Ovary (tissue), 9 donors: Measurements from ENCODE around the gene DCBLD1. TPM values are rescaled to one million over a fixed set of nuclear protein-coding genes. Genes with fewer than 3 reads are reported as not detected.

Source experiments
- DNase-seq, 5 donors: peaks; one replicate each; pipeline ENCODE4 v3.0.0-alpha.2; 2019 to 2020
- H3K27ac ChIP-seq, 2 donors: fragments of 200-600 bp; one replicate each; pipeline versions ENCODE4 v1.5.1 to v1.8.0; 2019 to 2022
- H3K27me3 ChIP-seq: fragments of 200-600 bp; one replicate; pipeline ENCODE4 v1.8.0; 2022
- H3K36me3 ChIP-seq: fragments of 200-600 bp; sonication (generic); one replicate; pipeline ENCODE4 v1.5.1; 2019
- H3K4me1 ChIP-seq: one replicate; pipeline ENCODE4 v1.8.1; 2013; ENCODE audit warnings: mild to moderate bottlenecking, moderate library complexity; ENCODE audit not compliant: insufficient read depth
- H3K4me3 ChIP-seq: fragments of 200-600 bp; sonication (generic); one replicate; pipeline ENCODE4 v1.5.1; 2017
- H3K9me3 ChIP-seq, 2 donors: fragments of 200-600 bp in 1 of 2; sonication (generic) in 1 of 2; one replicate each; pipeline versions ENCODE4 v1.5.1 to v1.8.1; 2013 to 2019; ENCODE audit warnings: mild to moderate bottlenecking in 1 of 2, moderate library complexity in 1 of 2
- EP300 ChIP-seq: sonication (generic); formaldehyde crosslinking; IDR thresholded peaks from one replicate; pipeline ENCODE4 v1.6.1; 2017; ENCODE audit warnings: antibody characterized with exemption
- POLR2A ChIP-seq: fragments of 450-650 bp; IDR thresholded peaks from one replicate; pipeline ENCODE4 v1.6.1; 2017; ENCODE audit warnings: antibody characterized with exemption, mild to moderate bottlenecking, moderate library complexity
- whole genome bisulfite sequencing, 3 donors: extraction: QIAGEN DNeasy Blood & Tissue Kit in 1 of 3; methylation state at CpG; one replicate each; pipeline versions ENCODE4 v1.1.5 to v1.1.7; 2013 to 2017; 5-methylcytosine and 5-hydroxymethylcytosine counted together
- intact Hi-C, 4 donors: fragments of 100-400 bp; cut with DNase I; formaldehyde crosslinking; loops; one replicate each; pipeline versions ENCODE4 v1.11.0 to v1.15.1; 2022 to 2023
- polyA plus RNA-seq, 2 donors: library from polyadenylated mRNA; stranded (reverse); fragments of 200-250 nt in 1 of 2; fragments of 350-450 nt in 1 of 2; fragmentation: Illumina TruSeq in 1 of 2; extraction: RNeasy Lipid Tissue Mini Kit (QIAGEN cat#74804) in 1 of 2; gene quantifications; one replicate each; pipeline ENCODE4 v1.2.3, GENCODE V29; 2013 to 2014
- total RNA-seq, 7 donors: library from RNA; depleted of rRNA in 2 of 7; stranded (reverse); fragments of >200 nt in 2 of 7; fragmentation: NEBNext Ultra II Directional in 3 of 7; extraction: Animal tissue kit (Norgen Biotek cat#: 25700) in 3 of 7; gene quantifications; one replicate each; pipeline versions ENCODE4 v1.1.0 to v1.2.4, GENCODE V29; 2016 to 2023
- TF ChIP-seq, protein P1 (sequence below), 3 donors: fragments of 450-650 bp in 2 of 3; fragments of 200-600 bp in 1 of 3; IDR thresholded peaks; one replicate each; pipeline versions ENCODE4 v1.5.1 to v1.8.0; 2016 to 2022; ENCODE audit warnings: antibody characterized with exemption in 3 of 3, mild to moderate bottlenecking in 1 of 3
- donor health status: DM: no; HTN: no; CAD: no; lungs with moderate emphysema.
- donor health status: DM: no; HTN: no; CAD: no.
- donor health status: Bipolar disorder and iron deficiency.
- donor health status: DM: yes; HTN: yes; CAD: no.
- donor health status: DM: no; HTN: no; CAD: no.
- donor health status: DM: yes; HTN: yes; CAD: no.

DCBLD1 gene
- total and polyA plus RNA-seq, 9 donors, result 2.3 to 9.2 (median 3.3) TPM

- no peak for DNase-seq
- Histone ChIP-seq H3K36me3 (no peaks in the 10 kb centered on the region), H3K27ac (no peak overlapping the region), H3K9me3 (no peaks in the 10 kb centered on the region), H3K27me3 (no peaks in the 10 kb centered on the region), H3K4me3 (no peak overlapping the region), H3K4me1 (no peaks in the 10 kb centered on the region)
- 19 to 40% (median 23%) methylated on average over 1 of the region's 1 CpG for WGBS, 3 donors
- no peak for TF ChIP-seq POLR2A
- TF ChIP-seq EP300, result no peak
- TF ChIP-seq, protein P1, sequence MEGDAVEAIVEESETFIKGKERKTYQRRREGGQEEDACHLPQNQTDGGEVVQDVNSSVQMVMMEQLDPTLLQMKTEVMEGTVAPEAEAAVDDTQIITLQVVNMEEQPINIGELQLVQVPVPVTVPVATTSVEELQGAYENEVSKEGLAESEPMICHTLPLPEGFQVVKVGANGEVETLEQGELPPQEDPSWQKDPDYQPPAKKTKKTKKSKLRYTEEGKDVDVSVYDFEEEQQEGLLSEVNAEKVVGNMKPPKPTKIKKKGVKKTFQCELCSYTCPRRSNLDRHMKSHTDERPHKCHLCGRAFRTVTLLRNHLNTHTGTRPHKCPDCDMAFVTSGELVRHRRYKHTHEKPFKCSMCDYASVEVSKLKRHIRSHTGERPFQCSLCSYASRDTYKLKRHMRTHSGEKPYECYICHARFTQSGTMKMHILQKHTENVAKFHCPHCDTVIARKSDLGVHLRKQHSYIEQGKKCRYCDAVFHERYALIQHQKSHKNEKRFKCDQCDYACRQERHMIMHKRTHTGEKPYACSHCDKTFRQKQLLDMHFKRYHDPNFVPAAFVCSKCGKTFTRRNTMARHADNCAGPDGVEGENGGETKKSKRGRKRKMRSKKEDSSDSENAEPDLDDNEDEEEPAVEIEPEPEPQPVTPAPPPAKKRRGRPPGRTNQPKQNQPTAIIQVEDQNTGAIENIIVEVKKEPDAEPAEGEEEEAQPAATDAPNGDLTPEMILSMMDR (IDR thresholded peaks at IDR 0.05), result no peak
- intact Hi-C loops, result no loop called here
Measured at GRCh38 chr6:117497237-117497636, 14.8 kb downstream of the DCBLD1 start.

DNA sequence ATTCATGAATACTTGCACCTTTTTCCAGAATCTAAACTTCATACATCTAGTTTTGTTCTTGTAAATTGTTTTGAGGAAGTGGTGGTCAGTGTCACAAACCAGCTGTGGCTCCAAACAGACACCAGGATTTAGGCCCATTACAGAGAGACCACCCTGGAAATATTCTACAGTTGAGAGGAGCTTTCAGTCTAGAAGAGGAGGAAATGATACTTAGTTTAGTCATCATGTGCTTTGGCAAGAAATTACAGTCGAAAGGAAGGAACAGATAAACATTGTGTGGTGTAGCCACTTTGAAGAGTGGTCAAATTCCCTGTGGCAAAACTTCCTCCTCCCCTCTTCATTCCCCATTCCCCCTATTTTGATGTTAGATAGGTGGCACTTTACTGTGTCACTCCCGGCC lies 15.7 kb downstream of the DCBLD1 start:
- Histone ChIP-seq H3K4me3 (no peak overlapping the region), H3K36me3 (no peaks in the 10 kb centered on the region), H3K4me1 (no peaks in the 10 kb centered on the region), H3K27ac (no peak overlapping the region), H3K27me3 (no peaks in the 10 kb centered on the region), H3K9me3 (no peaks in the 10 kb centered on the region)
- 33 to 44% (median 36%) methylated on average over 2 of the region's 2 CpGs for WGBS, 3 donors
- DNase-seq, result no peak
- TF ChIP-seq, protein P1 (IDR thresholded peaks at IDR 0.05), result no peak
- TF ChIP-seq EP300, result no peak
- no peak for TF ChIP-seq POLR2A
- intact Hi-C loops, result no loop called here

DNA sequence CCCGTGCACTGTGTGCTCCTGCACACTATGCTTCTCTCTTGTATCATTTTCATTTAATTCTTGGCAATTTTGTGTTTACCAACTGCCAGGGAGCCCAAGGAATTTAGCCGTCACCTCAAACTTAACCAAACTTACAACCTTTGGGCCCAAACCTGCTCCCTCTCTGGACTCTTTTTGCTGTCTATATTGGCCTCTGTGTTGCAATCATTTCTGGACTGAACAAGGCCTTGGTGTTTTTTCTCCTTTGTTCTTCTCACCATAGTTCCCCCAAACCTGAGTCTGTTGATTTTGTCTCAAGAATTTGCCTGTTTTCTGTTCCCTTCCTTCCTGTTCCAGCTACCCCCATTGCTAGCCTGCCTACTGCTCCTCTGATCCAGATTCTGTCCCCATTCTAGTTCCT lies 19.2 kb downstream of the DCBLD1 start:
- peaks cover 5% of the 10 kb centered on the region for H3K4me1 ChIP-seq
- no peaks in the 10 kb centered on the region for H3K36me3 ChIP-seq
- no peaks in the 10 kb centered on the region for H3K9me3 ChIP-seq
- TF ChIP-seq, protein P1 (IDR thresholded peaks at IDR 0.05), result no peak
- TF ChIP-seq POLR2A (no peak), EP300 (no peak)
- WGBS, 3 donors, result 73 to 98% (median 76%) methylated on average over 2 of the region's 2 CpGs
- intact Hi-C loops, result no loop called here
- DNase-seq, result no peak
- no peak overlapping the region for H3K4me3 ChIP-seq
- no peaks in the 10 kb centered on the region for H3K27me3 ChIP-seq
- H3K27ac ChIP-seq, result no peak overlapping the region

DNA sequence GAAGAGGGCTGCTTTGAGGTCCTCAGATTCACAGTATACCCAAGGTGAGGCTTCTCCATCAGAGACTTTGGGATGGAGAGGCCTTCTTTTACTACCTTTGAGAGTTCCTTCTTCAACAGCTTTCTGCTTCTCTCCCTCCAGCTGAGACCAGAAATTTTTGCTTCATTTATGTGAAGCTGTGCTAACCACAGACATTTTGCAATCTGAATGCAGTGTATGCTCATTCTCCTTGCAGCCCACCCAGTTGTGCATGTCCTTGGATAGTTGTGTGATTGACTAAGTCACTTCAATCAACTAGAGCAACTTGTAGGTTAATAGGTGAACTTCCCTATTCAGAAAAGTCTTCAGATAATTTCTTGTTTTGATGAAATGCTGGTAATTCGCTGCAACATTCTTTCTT lies 20.1 kb downstream of the DCBLD1 start:
- intact Hi-C loops, result no loop called here
- peaks cover 5% of the 10 kb centered on the region for H3K4me1 ChIP-seq
- no peaks in the 10 kb centered on the region for H3K9me3 ChIP-seq
- DNase-seq, result no peak
- H3K27me3 ChIP-seq, result no peaks in the 10 kb centered on the region
- 89 to 100% (median 94%) methylated on average over 1 of the region's 1 CpG for WGBS, 3 donors
- no peak overlapping the region for H3K27ac ChIP-seq
- TF ChIP-seq EP300, result no peak
- TF ChIP-seq, protein P1 (IDR thresholded peaks at IDR 0.05), result no peak
- TF ChIP-seq POLR2A, result no peak
- no peak overlapping the region for H3K4me3 ChIP-seq
- no peaks in the 10 kb centered on the region for H3K36me3 ChIP-seq

DNA sequence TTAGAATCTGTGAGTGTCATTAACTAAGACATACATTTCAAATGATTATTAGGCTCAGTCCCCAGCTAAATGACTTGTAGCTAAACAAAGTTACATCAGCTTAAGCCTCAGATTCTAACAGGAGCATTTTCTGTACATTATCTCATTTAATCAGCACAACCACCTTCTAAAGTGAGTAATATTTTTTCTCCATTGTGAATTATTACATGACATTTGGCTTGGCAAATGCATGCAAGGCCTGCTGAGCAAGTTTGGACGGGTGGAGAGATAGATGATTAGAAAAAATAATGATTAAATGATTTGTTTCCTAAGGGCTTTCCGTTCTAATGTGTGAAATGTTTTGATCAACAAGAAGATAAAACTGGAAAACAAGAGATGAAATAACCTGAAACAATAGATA lies 20.7 kb downstream of the DCBLD1 start:
- TF ChIP-seq POLR2A (no peak), EP300 (no peak)
- TF ChIP-seq, protein P1 (IDR thresholded peaks at IDR 0.05), result no peak
- no peaks in the 10 kb centered on the region for H3K36me3 ChIP-seq
- no peaks in the 10 kb centered on the region for H3K9me3 ChIP-seq
- intact Hi-C loops, result no loop called here
- no peak overlapping the region for H3K27ac ChIP-seq
- no peaks in the 10 kb centered on the region for H3K27me3 ChIP-seq
- 72 to 77% (median 72%) methylated on average over 2 of the region's 2 CpGs for WGBS, 3 donors
- no peak for DNase-seq
- peaks cover 5% of the 10 kb centered on the region for H3K4me1 ChIP-seq
- H3K4me3 ChIP-seq, result no peak overlapping the region
